Testis (tissue), 3 donors: ENCODE data around the gene LEPR. TPM values are rescaled to one million over a fixed set of nuclear protein-coding genes. Genes with fewer than 3 reads are reported as not detected.

Experiments used
- DNase-seq: peaks from one replicate; pipeline ENCODE4 v3.0.0-alpha.2; 2019
- H3K27ac ChIP-seq, 2 donors: fragments of 200-600 bp; sonication (generic); one replicate each; pipeline ENCODE4 v1.5.1; 2019
- H3K27me3 ChIP-seq: fragments of 200-600 bp; sonication (generic); one replicate; pipeline ENCODE4 v1.5.1; 2019
- H3K36me3 ChIP-seq: fragments of 200-600 bp; sonication (generic); one replicate; pipeline ENCODE4 v1.5.1; 2017; ENCODE audit warnings: low read depth; ENCODE audit errors: missing control alignments
- H3K4me1 ChIP-seq: fragments of 200-600 bp; sonication (generic); one replicate; pipeline ENCODE4 v1.5.1; 2019
- H3K4me3 ChIP-seq, 2 donors: fragments of 200-600 bp; sonication (generic); one replicate each; pipeline ENCODE4 v1.5.1; 2017 to 2019
- H3K9me3 ChIP-seq: fragments of 200-600 bp; sonication (generic); one replicate; pipeline ENCODE4 v1.5.1; 2017
- POLR2A ChIP-seq: fragments of 450-650 bp; IDR thresholded peaks from one replicate; pipeline ENCODE4 v1.6.1; 2017; ENCODE audit warnings: antibody characterized with exemption, mild to moderate bottlenecking, moderate library complexity
- WGBS, 2 donors: methylation state at CpG; one replicate each; pipeline ENCODE4 v1.1.5; 2018; 5-methylcytosine and 5-hydroxymethylcytosine counted together
- intact Hi-C: fragments of 100-400 bp; cut with DNase I; formaldehyde crosslinking; loops from one replicate; pipeline ENCODE4 v1.15.1; 2023; ENCODE audit warnings: low total_unique reads
- polyA plus RNA-seq: library from polyadenylated mRNA; stranded (reverse); fragments of 350-450 nt; fragmentation: Illumina TruSeq; extraction: RNeasy Lipid Tissue Mini Kit (QIAGEN cat#74804); gene quantifications from one replicate; pipeline ENCODE4 v1.2.3, GENCODE V29; 2014; ENCODE audit warnings: low read depth, low replicate concordance; ENCODE audit not compliant: insufficient read depth
- total RNA-seq, 2 donors: library from RNA; depleted of rRNA; stranded (reverse); fragments of >200 nt; gene quantifications; one replicate each; pipeline ENCODE4 v1.2.3, GENCODE V29; 2016
- TF ChIP-seq, protein P1 (sequence below), 3 experiments: fragments of 450-650 bp in 2 of 3; fragments of 200-600 bp in 1 of 3; sonication (generic) in 1 of 3; IDR thresholded peaks; one replicate each; pipeline ENCODE4 v1.5.1; 2016 to 2019; ENCODE audit warnings: antibody characterized with exemption in 3 of 3, mild to moderate bottlenecking in 2 of 3, moderate library complexity in 1 of 3

The LEPR gene
- total and polyA plus RNA-seq, 3 donors from 2014 or later = 4.9 to 9.1 (median 8.5) TPM

DNA sequence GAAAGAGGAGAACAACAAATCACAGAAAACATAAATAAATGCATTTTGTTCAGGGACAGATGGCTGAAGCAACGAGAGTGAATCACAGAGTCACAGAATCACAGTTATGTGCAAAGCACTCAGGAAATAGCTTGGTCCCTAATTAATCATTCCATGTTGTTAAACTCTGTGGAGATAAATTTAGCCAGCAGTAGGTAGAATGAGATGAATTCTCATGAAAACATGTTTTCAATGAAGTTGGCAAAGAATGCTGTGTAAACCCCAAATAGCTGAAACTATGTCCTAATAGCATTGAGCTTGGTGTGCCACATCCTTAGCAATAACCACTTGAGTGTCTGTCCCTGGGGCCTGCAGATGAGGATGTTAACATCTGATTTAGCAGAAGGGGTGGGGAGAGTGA lies 20.4 kb downstream of the LEPR start:
- Histone ChIP-seq H3K36me3 (no peaks in the 10 kb centered on the region), H3K4me1 (no peaks in the 10 kb centered on the region), H3K27me3 (no peaks in the 10 kb centered on the region), H3K9me3 (no peaks in the 10 kb centered on the region), H3K4me3 (no peak overlapping the region), H3K27ac (no peak overlapping the region)
- DNase-seq = no peak
- TF ChIP-seq, protein P1, sequence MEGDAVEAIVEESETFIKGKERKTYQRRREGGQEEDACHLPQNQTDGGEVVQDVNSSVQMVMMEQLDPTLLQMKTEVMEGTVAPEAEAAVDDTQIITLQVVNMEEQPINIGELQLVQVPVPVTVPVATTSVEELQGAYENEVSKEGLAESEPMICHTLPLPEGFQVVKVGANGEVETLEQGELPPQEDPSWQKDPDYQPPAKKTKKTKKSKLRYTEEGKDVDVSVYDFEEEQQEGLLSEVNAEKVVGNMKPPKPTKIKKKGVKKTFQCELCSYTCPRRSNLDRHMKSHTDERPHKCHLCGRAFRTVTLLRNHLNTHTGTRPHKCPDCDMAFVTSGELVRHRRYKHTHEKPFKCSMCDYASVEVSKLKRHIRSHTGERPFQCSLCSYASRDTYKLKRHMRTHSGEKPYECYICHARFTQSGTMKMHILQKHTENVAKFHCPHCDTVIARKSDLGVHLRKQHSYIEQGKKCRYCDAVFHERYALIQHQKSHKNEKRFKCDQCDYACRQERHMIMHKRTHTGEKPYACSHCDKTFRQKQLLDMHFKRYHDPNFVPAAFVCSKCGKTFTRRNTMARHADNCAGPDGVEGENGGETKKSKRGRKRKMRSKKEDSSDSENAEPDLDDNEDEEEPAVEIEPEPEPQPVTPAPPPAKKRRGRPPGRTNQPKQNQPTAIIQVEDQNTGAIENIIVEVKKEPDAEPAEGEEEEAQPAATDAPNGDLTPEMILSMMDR (IDR thresholded peaks at IDR 0.05) = no peak
- TF ChIP-seq POLR2A = no peak
- 34 to 45% methylated on average over 1 of the region's 1 CpG for WGBS, 2 donors
- intact Hi-C loops = no loop called here

GRCh38 chr1:65441464-65441863 lies 21.0 kb downstream of the LEPR start:
- intact Hi-C loops = no loop called here
- TF ChIP-seq, protein P1 (IDR thresholded peaks at IDR 0.05) = no peak
- Histone ChIP-seq H3K4me1 (no peaks in the 10 kb centered on the region), H3K36me3 (no peaks in the 10 kb centered on the region), H3K4me3 (no peak overlapping the region), H3K27ac (no peak overlapping the region), H3K9me3 (no peaks in the 10 kb centered on the region), H3K27me3 (no peaks in the 10 kb centered on the region)
- no peak for DNase-seq
- WGBS, 2 donors = 63 to 65% methylated on average over 3 of the region's 3 CpGs

DNA sequence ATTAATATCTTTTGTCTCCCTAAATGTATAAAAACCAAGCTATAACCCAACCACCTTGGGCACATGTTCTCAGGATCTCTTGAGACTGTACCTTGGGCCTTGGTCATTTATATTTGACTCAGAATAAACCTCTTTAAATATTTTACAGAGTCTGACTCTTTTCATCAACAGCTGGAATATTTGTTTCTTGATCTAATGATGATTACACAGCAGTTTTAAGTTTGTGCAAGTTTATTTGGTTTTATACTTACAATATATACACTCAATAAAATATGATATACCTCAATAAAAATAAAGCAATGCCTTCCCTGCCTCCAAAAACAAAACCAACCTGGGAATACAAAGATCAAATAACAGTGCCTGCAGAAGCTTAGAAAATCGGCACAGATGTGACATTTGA lies 22.0 kb downstream of the LEPR start:
- Histone ChIP-seq H3K9me3 (no peaks in the 10 kb centered on the region), H3K27ac (no peak overlapping the region), H3K27me3 (no peaks in the 10 kb centered on the region), H3K36me3 (no peaks in the 10 kb centered on the region), H3K4me1 (no peaks in the 10 kb centered on the region), H3K4me3 (no peak overlapping the region)
- TF ChIP-seq, protein P1 (IDR thresholded peaks at IDR 0.05) = no peak
- TF ChIP-seq POLR2A = no peak
- intact Hi-C loops = no loop called here
- no peak for DNase-seq
- WGBS, 2 donors = 83 to 95% methylated on average over 1 of the region's 1 CpG

GRCh38 chr1:65443647-65444046 lies 23.2 kb downstream of the LEPR start:
- no peak for TF ChIP-seq POLR2A
- TF ChIP-seq, protein P1 (IDR thresholded peaks at IDR 0.05) = no peak
- intact Hi-C loops = no loop called here
- Histone ChIP-seq H3K27me3 (no peaks in the 10 kb centered on the region), H3K4me1 (no peaks in the 10 kb centered on the region), H3K36me3 (no peaks in the 10 kb centered on the region), H3K4me3 (no peak overlapping the region), H3K9me3 (no peaks in the 10 kb centered on the region), H3K27ac (no peak overlapping the region)
- DNase-seq = no peak
- 88 to 96% methylated on average over 2 of the region's 2 CpGs for WGBS, 2 donors

DNA sequence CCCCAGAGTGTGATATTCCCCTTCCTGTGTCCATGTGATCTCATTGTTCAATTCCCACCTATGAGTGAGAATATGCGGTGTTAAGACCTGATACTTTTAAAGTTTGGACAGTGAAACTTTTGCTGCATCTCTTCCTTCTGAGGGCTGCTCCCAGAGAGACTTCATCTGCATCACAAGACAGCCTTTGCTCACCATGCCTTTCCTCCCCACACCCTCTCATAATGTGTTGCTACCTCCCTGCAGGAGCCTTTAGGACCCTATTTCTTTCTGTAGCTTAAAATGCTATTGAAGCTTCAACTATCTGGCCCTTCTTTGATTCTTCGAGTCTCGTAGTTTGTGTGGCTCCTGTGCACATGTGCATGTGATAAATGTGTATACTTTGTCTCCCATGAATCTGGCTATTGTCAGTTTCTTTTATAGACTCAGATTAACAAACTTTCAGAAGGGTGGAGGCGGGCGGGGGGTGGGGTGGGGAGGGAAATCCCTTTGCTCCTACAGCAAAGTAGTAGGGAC lies 23.7 kb downstream of the LEPR start:
- Histone ChIP-seq H3K27me3 (no peaks in the 10 kb centered on the region), H3K9me3 (no peaks in the 10 kb centered on the region), H3K36me3 (no peaks in the 10 kb centered on the region), H3K4me1 (no peaks in the 10 kb centered on the region), H3K4me3 (no peak overlapping the region), H3K27ac (no peak overlapping the region)
- TF ChIP-seq, protein P1 (IDR thresholded peaks at IDR 0.05) = no peak
- TF ChIP-seq POLR2A = no peak
- DNase-seq = no peak
- 80 to 88% methylated on average over 4 to 5 of the region's 5 CpGs for WGBS, 2 donors
- intact Hi-C loops = no loop called here
